HL-60 (cell line): ENCODE measurements around the gene ADAMTS3.
"Not testable (repeated sequence)": the region's sequence is repeated elsewhere in the genome, so short reads cannot be mapped to it uniquely, and the experiment has no call there.

ENCODE experiments used
- DNase-seq, 2 experiments: peaks; one replicate each; pipeline ENCODE4 v3.0.0-alpha.2; 2010 to 2020; ENCODE audit warnings: low read depth in 1 of 2, low spot score in 1 of 2
- H3K27ac ChIP-seq: fragments of 250-450 bp; sonication (Bioruptor Pico); replicated peaks from 2 replicates; pipeline ENCODE4 v1.5.1; 2020; ENCODE audit warnings: mild to moderate bottlenecking, moderate library complexity
- H3K27me3 ChIP-seq: fragments of 250-450 bp; sonication (Bioruptor Pico); 2 replicates; pipeline ENCODE4 v1.5.1; 2021; ENCODE audit warnings: mild to moderate bottlenecking, moderate library complexity; ENCODE audit not compliant: insufficient read depth, poor library complexity, severe bottlenecking
- H3K4me3 ChIP-seq: replicated peaks from 2 replicates; pipeline ENCODE4 v1.5.1; 2011; ENCODE audit warnings: mild to moderate bottlenecking, control low read depth, low read length; ENCODE audit not compliant: insufficient read depth
- GABPA ChIP-seq: IDR thresholded peaks from 2 replicates; pipeline ENCODE4 v1.6.1; 2012; ENCODE audit warnings: low read depth
- POLR2AphosphoS5 ChIP-seq: IDR thresholded peaks from 2 replicates; pipeline ENCODE4 v1.6.1; 2012; ENCODE audit warnings: low read depth
- SPI1 ChIP-seq: IDR thresholded peaks from 2 replicates; pipeline ENCODE4 v1.6.1; 2012; ENCODE audit warnings: low read depth, mild to moderate bottlenecking, borderline replicate concordance
- TF ChIP-seq, protein P1 (sequence below): IDR thresholded peaks from 2 replicates; pipeline ENCODE4 v1.6.1; 2012; ENCODE audit warnings: low read depth; ENCODE audit not compliant: insufficient replicate concordance
- TF ChIP-seq, protein P2 (sequence below): IDR thresholded peaks from one replicate; pipeline ENCODE4 v1.5.1; 2011; ENCODE audit warnings: low read length, control low read depth, inconsistent platforms; ENCODE audit not compliant: insufficient read depth

ADAMTS3 gene

DNA sequence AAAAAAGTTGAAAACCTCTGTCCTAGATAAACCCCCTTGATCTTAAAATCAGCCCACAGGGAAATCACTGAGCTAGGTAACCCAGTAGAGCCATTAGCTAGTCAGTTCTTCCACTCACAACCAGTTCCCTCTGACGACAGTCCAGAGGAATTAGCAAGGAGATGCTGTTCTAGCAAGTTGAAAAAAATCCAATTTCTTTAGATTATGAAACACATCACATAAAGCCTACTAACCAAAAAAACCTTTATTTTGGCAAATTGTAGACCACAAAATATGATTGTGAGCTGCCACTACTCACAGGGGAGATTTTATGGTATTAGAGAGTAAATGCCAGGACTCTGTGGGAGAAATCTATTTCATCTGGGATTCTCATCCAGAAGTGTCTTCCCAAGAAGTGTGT is 22.6 kb downstream of the ADAMTS3 start:
- Histone ChIP-seq H3K27ac (no peak overlapping the region), H3K4me3 (no peak overlapping the region), H3K27me3 (peaks cover 2% of the 10 kb centered on the region)
- no peak for DNase-seq
- TF ChIP-seq GABPA, result no peak
- TF ChIP-seq, protein P1, sequence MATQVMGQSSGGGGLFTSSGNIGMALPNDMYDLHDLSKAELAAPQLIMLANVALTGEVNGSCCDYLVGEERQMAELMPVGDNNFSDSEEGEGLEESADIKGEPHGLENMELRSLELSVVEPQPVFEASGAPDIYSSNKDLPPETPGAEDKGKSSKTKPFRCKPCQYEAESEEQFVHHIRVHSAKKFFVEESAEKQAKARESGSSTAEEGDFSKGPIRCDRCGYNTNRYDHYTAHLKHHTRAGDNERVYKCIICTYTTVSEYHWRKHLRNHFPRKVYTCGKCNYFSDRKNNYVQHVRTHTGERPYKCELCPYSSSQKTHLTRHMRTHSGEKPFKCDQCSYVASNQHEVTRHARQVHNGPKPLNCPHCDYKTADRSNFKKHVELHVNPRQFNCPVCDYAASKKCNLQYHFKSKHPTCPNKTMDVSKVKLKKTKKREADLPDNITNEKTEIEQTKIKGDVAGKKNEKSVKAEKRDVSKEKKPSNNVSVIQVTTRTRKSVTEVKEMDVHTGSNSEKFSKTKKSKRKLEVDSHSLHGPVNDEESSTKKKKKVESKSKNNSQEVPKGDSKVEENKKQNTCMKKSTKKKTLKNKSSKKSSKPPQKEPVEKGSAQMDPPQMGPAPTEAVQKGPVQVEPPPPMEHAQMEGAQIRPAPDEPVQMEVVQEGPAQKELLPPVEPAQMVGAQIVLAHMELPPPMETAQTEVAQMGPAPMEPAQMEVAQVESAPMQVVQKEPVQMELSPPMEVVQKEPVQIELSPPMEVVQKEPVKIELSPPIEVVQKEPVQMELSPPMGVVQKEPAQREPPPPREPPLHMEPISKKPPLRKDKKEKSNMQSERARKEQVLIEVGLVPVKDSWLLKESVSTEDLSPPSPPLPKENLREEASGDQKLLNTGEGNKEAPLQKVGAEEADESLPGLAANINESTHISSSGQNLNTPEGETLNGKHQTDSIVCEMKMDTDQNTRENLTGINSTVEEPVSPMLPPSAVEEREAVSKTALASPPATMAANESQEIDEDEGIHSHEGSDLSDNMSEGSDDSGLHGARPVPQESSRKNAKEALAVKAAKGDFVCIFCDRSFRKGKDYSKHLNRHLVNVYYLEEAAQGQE, result no peak
- no peak for TF ChIP-seq POLR2AphosphoS5
- TF ChIP-seq SPI1, result no peak
- TF ChIP-seq, protein P2, sequence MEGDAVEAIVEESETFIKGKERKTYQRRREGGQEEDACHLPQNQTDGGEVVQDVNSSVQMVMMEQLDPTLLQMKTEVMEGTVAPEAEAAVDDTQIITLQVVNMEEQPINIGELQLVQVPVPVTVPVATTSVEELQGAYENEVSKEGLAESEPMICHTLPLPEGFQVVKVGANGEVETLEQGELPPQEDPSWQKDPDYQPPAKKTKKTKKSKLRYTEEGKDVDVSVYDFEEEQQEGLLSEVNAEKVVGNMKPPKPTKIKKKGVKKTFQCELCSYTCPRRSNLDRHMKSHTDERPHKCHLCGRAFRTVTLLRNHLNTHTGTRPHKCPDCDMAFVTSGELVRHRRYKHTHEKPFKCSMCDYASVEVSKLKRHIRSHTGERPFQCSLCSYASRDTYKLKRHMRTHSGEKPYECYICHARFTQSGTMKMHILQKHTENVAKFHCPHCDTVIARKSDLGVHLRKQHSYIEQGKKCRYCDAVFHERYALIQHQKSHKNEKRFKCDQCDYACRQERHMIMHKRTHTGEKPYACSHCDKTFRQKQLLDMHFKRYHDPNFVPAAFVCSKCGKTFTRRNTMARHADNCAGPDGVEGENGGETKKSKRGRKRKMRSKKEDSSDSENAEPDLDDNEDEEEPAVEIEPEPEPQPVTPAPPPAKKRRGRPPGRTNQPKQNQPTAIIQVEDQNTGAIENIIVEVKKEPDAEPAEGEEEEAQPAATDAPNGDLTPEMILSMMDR, result no peak

DNA sequence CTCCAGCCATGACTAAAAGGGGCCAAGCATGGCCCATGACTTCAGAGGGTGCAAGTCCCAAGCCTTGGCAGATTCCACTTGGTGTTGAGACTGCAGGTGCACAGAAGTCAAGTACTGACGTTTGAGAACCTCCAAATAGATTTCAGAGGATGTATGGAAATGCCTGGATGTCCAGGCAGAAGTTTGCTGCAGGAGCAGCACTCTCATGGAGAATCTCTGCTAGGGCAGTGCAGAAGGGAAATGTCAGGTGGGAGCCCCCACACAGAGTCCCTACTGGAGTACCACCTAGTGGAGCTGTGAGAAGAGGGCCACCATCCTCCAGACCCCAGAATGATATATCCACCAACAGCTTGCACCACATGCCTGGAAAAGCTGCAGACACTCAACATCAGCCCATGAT is 28.3 kb downstream of the ADAMTS3 start:
- H3K4me3 ChIP-seq, DNase-seq, H3K27me3 ChIP-seq, H3K27ac ChIP-seq: not testable (repeated sequence)

DNA sequence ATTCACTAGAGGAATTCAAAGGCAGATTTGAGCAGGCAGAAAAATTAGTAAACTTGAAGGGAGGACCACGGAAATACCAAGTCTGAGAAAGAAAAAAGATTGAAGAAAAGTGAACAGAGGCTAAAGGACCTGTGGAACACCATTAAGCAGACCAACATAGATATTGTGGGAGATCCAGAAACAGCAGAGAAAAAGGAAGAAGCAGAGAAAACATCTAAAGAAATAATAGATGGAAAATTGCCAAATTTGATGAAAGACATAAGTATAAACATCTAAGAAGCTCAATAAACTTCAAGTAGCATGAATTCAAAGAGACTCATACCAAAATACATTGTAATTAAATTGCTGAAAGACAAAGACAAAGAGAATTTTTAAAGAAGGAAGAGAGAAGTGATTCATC is 31.0 kb downstream of the ADAMTS3 start:
- DNase-seq, result no peak
- TF ChIP-seq SPI1 (no peak), POLR2AphosphoS5 (no peak), GABPA (no peak)
- TF ChIP-seq, protein P2, result no peak
- TF ChIP-seq, protein P1, result no peak
- H3K27me3 ChIP-seq, result no peaks in the 10 kb centered on the region
- no peak overlapping the region for H3K4me3 ChIP-seq
- no peak overlapping the region for H3K27ac ChIP-seq

DNA sequence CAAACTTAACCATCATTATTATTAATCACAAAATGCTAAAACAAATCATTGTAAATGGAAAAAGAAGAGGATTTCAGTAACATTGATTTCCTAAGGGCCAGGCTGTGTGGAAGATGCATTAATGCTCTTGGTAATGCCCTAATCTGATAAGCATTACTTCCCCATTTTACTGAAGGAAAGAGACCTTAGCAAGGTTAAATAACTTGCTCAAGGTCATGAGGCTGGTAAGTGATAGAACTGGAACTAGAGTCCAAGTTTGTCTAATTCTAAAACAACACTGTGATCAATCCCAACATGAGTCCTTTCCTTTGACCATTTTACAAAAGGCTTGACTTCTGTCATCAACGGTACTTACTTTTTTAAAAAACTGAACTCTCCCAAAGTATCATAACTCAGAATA is 32.6 kb downstream of the ADAMTS3 start:
- Histone ChIP-seq H3K27ac (no peak overlapping the region), H3K27me3 (no peaks in the 10 kb centered on the region), H3K4me3 (no peak overlapping the region)
- TF ChIP-seq POLR2AphosphoS5 (no peak), GABPA (no peak)
- TF ChIP-seq, protein P1, result no peak
- DNase-seq, result no peak
